GM21619 (cell line): Measurements from ENCODE around the gene MAP1LC3B2.

Experiments
- ATAC-seq: cut with Tn5 transposase; IDR thresholded peaks from one replicate; pipeline ENCODE4 v1.9.1; 2021; ENCODE audit not compliant: unreplicated experiment

Gene MAP1LC3B2

GRCh38 chr12:116559162-116559935, at the start of gene MAP1LC3B2:
Gene MAP1LC3B2 (plus strand): TSS chr12:116559381. CDS start chr12:116575943, 16,562 bp downstream.
- ATAC-seq = peak; percentile 82

- ATAC-seq = no peak
These were observed 45.2 kb upstream of the MAP1LC3B2 start for GRCh38 chr12:116513944-116514343.

GRCh38 chr12:116515684-116516083, 43.5 kb upstream of the MAP1LC3B2 start:
- no peak for ATAC-seq

- no peak for ATAC-seq
These were observed 42.5 kb upstream of the MAP1LC3B2 start for GRCh38 chr12:116516657-116517056.

GRCh38 chr12:116517431-116518045, 41.6 kb upstream of the MAP1LC3B2 start:
- no peak for ATAC-seq

GRCh38 chr12:116520225-116520760, 38.9 kb upstream of the MAP1LC3B2 start:
- ATAC-seq = no peak

GRCh38 chr12:116520801-116521471, 38.2 kb upstream of the MAP1LC3B2 start:
- no peak for ATAC-seq

- no peak for ATAC-seq
These were observed 34.9 kb upstream of the MAP1LC3B2 start for GRCh38 chr12:116524311-116524710.

GRCh38 chr12:116524964-116525379, 34.2 kb upstream of the MAP1LC3B2 start:
- no peak for ATAC-seq

- no peak for ATAC-seq
These were observed 33.7 kb upstream of the MAP1LC3B2 start for GRCh38 chr12:116525418-116526001.

- ATAC-seq = no peak
These were observed 31.1 kb upstream of the MAP1LC3B2 start for GRCh38 chr12:116528065-116528464.

- no peak for ATAC-seq
These were observed 30.7 kb upstream of the MAP1LC3B2 start for GRCh38 chr12:116528498-116528897.

- no peak for ATAC-seq
These were observed 30.1 kb upstream of the MAP1LC3B2 start for GRCh38 chr12:116529048-116529447.

GRCh38 chr12:116529686-116530085, 29.5 kb upstream of the MAP1LC3B2 start:
- no peak for ATAC-seq

GRCh38 chr12:116532428-116532827, 26.8 kb upstream of the MAP1LC3B2 start:
- no peak for ATAC-seq

- ATAC-seq = peak; percentile 5
These were observed 26.2 kb upstream of the MAP1LC3B2 start for GRCh38 chr12:116532986-116533342.

GRCh38 chr12:116533343-116534251, 25.6 kb upstream of the MAP1LC3B2 start:
- ATAC-seq = peak; percentile 47

GRCh38 chr12:116534311-116535121, 24.7 kb upstream of the MAP1LC3B2 start:
- ATAC-seq = no peak

- ATAC-seq = no peak
These were observed 23.9 kb upstream of the MAP1LC3B2 start for GRCh38 chr12:116535241-116535640.
